ENCODE data around the gene RBFOX2.
"Not testable (repeated sequence)": the region's sequence is repeated elsewhere in the genome, so short reads cannot be mapped to it uniquely, and the experiment has no call there.

The RBFOX2 gene, protein sequence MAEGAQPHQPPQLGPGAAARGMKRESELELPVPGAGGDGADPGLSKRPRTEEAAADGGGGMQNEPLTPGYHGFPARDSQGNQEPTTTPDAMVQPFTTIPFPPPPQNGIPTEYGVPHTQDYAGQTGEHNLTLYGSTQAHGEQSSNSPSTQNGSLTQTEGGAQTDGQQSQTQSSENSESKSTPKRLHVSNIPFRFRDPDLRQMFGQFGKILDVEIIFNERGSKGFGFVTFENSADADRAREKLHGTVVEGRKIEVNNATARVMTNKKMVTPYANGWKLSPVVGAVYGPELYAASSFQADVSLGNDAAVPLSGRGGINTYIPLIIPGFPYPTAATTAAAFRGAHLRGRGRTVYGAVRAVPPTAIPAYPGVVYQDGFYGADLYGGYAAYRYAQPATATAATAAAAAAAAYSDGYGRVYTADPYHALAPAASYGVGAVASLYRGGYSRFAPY

GRCh38 chr22:36028646-36029405 is at the start of gene RBFOX2:
Gene RBFOX2 (minus strand): TSS chr22:36028824. CDS start chr22:36028425, 399 bp downstream.
- DNase-seq (ENCODE audit: low read depth), result peak; percentile 95

GRCh38 chr22:36077271-36077670 is 48.6 kb upstream of the RBFOX2 start:
- DNase-seq (ENCODE audit: low read depth), result peak; percentile 89

DNA sequence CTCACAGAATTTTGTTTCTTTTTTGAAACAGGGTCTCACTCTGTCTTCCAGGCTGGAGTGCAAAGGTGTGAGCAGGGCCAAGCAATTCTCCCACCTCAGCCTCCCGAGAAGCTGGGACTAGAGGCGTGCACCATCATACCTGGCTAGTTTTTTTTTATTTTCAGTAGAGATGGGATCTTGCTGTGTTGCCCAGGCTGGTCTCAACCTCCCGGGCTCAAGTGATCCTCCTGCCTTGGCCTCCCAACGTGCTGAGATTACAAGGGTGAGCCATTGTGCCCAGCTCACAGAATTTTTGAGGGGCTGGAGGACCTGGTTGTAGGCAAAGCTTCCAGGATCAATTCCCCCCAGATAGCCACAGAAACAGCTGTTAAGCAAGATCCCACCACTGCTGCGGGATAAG is 47.1 kb upstream of the RBFOX2 start:
- no peak for DNase-seq (ENCODE audit: low read depth)

- no peak for DNase-seq (ENCODE audit: low read depth)
Observed at GRCh38 chr22:36075230-36075629, 46.6 kb upstream of the RBFOX2 start.

DNA sequence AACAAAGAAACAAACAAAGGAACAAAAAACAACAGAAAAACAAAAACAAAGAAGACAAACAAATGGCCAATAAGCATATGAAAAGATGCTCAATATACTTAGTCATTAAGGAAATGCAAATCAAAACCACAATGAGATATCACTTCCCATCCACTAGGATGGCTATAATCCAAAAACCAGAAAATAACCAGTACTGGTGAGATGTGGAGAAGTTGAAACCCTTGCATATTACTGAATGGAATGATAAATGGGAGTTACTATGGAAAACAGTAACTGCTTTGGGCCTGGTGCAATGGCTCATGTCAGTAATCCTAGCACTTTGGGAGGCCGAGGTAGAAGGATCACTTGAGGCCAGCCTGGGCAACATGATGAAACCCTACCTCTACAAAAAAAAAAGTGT is 44.9 kb upstream of the RBFOX2 start:
- peak; percentile 55 for DNase-seq (ENCODE audit: low read depth)

DNA sequence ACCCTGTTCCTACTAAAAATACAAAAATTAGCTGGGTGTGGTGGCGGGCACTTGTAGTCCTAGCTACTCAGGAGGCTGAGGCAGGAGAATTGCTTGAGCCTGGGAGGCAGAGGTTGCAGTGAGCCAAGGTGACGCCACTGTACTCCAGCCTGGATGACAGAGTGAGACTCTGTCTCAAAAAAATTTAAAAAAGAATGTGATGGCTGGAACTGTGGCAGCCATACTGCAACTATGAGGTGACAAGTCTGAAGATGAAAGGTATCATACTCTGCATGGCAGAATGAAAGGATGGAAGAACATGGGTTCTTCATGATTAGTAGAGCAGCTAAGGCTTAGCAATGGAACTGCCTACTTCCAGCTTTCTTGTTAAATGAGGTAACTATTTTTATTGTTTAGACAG is 42.0 kb upstream of the RBFOX2 start:
- DNase-seq (ENCODE audit: low read depth), result not testable (repeated sequence)

- DNase-seq (ENCODE audit: low read depth), result no peak
Observed at GRCh38 chr22:36069368-36069767, 40.7 kb upstream of the RBFOX2 start.

GRCh38 chr22:36068776-36069344 is 40.2 kb upstream of the RBFOX2 start:
- no peak for DNase-seq (ENCODE audit: low read depth)

GRCh38 chr22:36067235-36067558 is 38.6 kb upstream of the RBFOX2 start:
- DNase-seq (ENCODE audit: low read depth), result no peak

- peak; percentile 91 for DNase-seq (ENCODE audit: low read depth)
Observed at GRCh38 chr22:36065775-36066544, 37.3 kb upstream of the RBFOX2 start.

- DNase-seq (ENCODE audit: low read depth), result no peak
Observed at GRCh38 chr22:36065462-36065774, 36.8 kb upstream of the RBFOX2 start.

DNA sequence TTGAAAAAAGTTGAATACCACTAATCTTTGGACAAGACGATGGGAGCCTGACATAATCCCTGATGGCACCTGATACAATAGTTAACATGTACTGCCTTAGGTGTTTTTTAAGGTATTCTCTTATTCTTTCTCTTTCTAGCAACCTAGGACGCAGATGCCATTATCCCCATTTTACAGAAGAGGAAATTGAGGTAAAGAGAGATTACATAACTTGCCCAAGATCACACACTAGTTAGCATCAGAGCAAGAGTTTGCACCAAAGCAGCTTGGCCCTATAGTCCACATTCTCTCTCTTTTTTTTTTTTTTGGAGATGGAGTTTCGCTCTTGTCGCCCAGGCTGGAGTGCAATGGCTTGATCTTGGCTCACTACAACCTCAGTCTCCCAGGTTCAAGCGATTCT is 35.7 kb upstream of the RBFOX2 start:
- DNase-seq (ENCODE audit: low read depth), result no peak

DNA sequence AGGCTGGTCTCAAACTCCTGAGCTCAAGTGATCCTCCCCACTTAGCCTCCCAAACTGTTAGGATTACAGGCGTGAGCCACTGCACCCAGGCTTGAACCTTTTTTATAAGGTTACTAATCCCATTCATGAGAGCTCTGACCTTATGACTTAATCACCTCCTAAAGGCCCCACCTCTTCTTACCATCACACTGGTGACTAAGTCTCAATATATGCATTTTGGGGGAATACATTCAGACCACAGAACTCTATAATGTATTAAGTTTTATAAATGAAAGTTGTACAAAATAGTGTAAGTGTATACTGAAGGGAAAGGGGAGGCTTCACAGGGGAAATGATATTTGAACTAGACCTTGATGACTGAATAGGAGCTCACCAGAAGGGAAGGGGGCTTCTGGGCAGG is 28.4 kb upstream of the RBFOX2 start:
- no peak for DNase-seq (ENCODE audit: low read depth)

DNA sequence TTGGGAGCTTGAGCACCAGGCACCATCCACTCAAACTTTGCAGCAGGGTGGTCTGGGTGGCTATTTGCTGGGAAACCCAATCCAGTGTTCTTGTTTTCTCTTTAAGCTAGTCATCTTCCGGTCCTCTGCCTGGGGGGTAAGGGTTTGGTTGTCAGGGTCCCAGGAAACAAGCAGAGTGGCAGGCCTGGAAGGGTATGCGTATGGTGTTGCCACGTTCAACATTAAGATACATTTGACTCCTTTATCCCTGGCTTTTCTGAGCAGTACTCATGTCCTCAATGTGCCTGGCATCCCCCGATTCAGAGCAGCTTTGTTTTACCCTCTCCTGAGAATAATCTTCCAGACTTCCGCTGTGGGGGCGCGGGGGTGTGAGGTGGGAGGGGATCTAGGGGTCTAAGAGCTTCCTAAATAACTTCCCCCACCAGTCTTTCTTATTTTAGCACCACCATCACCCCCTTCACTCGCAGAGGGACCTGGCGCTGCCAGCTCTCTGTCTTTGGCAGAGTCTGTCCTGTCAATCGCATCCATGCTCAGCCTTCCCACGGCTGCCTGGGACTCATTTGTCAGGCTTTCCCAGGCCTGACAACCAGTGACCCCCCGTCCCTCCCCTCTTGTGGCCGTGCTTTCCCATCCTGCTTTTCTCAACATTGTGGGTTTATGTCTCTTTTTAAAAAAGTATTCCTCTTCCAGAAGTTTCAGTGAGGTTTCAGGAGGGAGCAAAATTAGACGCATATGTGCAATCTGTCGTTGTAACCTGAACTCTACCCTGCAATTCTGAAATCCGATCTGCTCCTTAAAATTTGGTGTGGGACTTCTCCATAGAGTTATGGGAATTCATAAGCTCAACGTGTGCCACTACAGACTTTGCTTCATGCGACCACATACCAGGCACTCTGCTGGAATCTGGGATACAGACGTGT is 27.0 kb upstream of the RBFOX2 start:
- DNase-seq (ENCODE audit: low read depth), result no peak

- not testable (repeated sequence) for DNase-seq (ENCODE audit: low read depth)
Observed at GRCh38 chr22:36054446-36054845, 25.8 kb upstream of the RBFOX2 start.

DNA sequence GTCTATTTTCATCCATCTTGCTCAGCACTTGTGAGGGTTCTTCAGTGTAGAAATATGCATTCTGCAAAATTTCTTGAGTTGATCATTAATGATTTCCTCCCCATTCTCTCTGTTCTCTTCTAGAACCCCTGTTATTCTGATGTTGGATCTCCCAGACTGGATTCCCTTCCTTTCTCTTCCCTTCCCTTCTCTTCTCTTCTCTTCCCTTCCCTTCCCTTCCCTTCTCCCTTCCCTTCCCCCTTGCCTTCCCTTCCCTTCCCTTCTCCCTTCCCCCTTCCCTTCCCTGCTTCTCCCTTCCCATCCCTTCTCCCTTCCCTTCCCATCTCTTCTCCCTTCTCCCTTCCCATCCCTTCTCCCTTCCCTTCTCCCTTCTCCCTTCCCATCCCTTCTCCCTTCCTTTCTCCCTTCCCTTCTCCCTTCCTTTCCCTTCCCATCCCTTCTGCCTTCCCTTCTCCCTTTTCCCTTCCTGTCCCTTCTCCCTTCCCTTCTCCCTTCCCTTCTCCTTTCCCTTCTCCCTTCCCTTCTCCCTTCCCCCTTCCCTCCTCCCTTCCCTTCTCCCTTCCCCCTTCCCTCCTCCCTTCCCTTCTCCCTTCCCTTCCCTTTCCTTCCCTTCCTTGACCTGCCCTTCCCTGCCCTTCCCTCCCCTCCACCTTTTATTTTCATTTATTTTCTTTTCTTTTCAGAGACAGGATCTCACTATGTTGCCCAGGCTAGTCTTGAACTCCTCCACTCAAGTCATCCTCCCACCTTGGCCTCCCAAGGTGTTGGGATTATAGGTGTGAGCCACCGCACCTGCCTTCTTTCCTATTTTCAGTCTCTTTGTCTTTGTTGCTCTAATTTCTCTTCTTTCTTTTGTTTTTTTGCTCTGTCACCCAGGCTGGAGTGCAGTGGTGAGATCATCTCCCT is 24.9 kb upstream of the RBFOX2 start:
- no peak for DNase-seq (ENCODE audit: low read depth)

- no peak for DNase-seq (ENCODE audit: low read depth)
Observed at GRCh38 chr22:36052505-36052941, 23.9 kb upstream of the RBFOX2 start.

DNA sequence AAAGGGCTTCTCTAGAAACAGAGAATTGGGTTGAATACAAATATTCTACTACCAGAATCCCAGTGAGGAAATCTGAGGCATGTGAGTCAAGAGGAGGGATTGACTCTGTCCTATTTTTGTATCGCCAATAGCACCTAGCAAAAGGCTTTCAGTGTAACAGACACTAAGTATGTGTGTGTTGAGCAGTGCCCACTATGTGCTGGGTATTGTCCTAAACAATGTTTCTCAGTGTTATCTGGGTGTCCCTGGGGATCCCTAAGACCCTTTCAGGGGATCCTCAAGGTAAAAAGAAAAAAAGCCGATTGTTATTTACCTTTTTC is 21.0 kb upstream of the RBFOX2 start:
- DNase-seq (ENCODE audit: low read depth), result no peak

GRCh38 chr22:36048911-36049677 is 20.5 kb upstream of the RBFOX2 start:
- DNase-seq (ENCODE audit: low read depth), result no peak

DNA sequence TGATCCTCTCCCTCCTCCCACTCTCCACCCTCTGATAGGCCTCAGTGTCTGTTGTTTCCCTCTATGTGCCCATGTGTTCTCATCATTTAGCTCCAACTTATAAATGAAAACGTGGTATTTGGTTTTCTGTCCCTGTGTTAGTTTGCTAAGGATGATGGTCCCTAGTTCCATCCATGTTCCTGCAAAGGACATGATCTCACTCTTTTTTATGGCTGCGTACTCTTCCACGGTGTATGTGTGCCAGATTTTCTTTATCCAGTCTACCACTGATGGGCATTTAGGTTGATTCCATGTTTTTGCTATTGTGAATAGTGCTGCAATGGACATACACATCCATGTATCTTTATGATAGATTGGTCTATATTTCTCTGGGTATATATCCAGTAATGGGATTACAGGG is 15.9 kb upstream of the RBFOX2 start:
- DNase-seq (ENCODE audit: low read depth), result not testable (repeated sequence)

Data from stromal cell of bone marrow (primary cell).